PC-9 (cell line): ENCODE results near the gene VPS13D. TPM values are rescaled to one million over a fixed set of nuclear protein-coding genes. Genes with fewer than 3 reads are reported as not detected.

ENCODE experiments used
- BruUV-seq: library from RNA; stranded (reverse); fragments of 400-500 nt; replicated peaks from 2 replicates; lab custom pipeline; 2021; lab: Mats Ljungman, UMichigan
- CTCF ChIA-PET: fragments of 300-600 bp; sonication (Branson Sonifier 250); formaldehyde crosslinking; loops from one replicate; lab custom pipeline; 2022; ENCODE audit warnings: antibody characterized with exemption; lab: Charles Lee
- POLR2A ChIA-PET: fragments of 300-600 bp; sonication (Branson Sonifier 250); formaldehyde crosslinking; loops from one replicate; lab custom pipeline; 2022; ENCODE audit warnings: antibody characterized with exemption; ENCODE audit not compliant: unreplicated experiment; lab: Charles Lee
- DNase-seq, 2 experiments: peaks; one replicate each; pipeline versions ENCODE4 v3.0.0 to v3.0.0-alpha.2; 2015 to 2022; ENCODE audit warnings: mixed read lengths in 1 of 2
- H2AFZ ChIP-seq: fragments of 200-600 bp; sonication (generic); 2 replicates; pipeline ENCODE4 v1.8.1; 2017; ENCODE audit warnings: antibody characterized with exemption
- H3F3A ChIP-seq: fragments of 200-600 bp; sonication (generic); 2 replicates; pipeline ENCODE4 v1.8.1; 2017; ENCODE audit warnings: antibody characterized with exemption, mild to moderate bottlenecking, low read depth; ENCODE audit not compliant: insufficient read depth
- H3K27ac ChIP-seq: fragments of 200-600 bp; sonication (generic); 2 replicates; pipeline ENCODE4 v1.6.1; 2016; ENCODE audit warnings: mixed run types
- H3K27me3 ChIP-seq: fragments of 200-600 bp; sonication (generic); 2 replicates; pipeline ENCODE4 v1.6.1; 2016; ENCODE audit warnings: low read depth, mixed run types; ENCODE audit not compliant: insufficient read depth
- H3K36me3 ChIP-seq: fragments of 200-600 bp; sonication (generic); 2 replicates; pipeline ENCODE4 v1.6.1; 2016; ENCODE audit warnings: low read depth, mixed run types
- H3K4me1 ChIP-seq: fragments of 200-600 bp; sonication (generic); replicated peaks from 2 replicates; pipeline ENCODE4 v1.6.1; 2016; ENCODE audit warnings: mixed run types; ENCODE audit not compliant: insufficient read depth
- H3K4me2 ChIP-seq: fragments of 200-600 bp; sonication (generic); 2 replicates; pipeline ENCODE4 v1.6.1; 2017; ENCODE audit warnings: mixed run types
- H3K4me3 ChIP-seq: fragments of 200-600 bp; sonication (generic); 2 replicates; pipeline ENCODE4 v1.6.1; 2016; ENCODE audit warnings: mixed run types
- H3K79me2 ChIP-seq: fragments of 200-600 bp; sonication (generic); 2 replicates; pipeline ENCODE4 v1.6.1; 2017; ENCODE audit warnings: low read depth, mixed run types
- H3K9me2 ChIP-seq: fragments of 200-600 bp; sonication (generic); 2 replicates; pipeline ENCODE4 v1.8.1; 2017; ENCODE audit warnings: mild to moderate bottlenecking; ENCODE audit not compliant: insufficient read depth
- H3K9me3 ChIP-seq: fragments of 200-600 bp; sonication (generic); 2 replicates; pipeline ENCODE4 v1.8.1; 2016; ENCODE audit warnings: low read depth; ENCODE audit not compliant: insufficient read depth
- H4K20me1 ChIP-seq: fragments of 200-600 bp; sonication (generic); 2 replicates; pipeline ENCODE4 v1.8.1; 2017; ENCODE audit not compliant: insufficient read depth
- CTCF ChIP-seq: fragments of 200-600 bp; sonication (generic); conservative IDR thresholded peaks from 2 replicates; pipeline ENCODE4 v1.6.1; 2017; ENCODE audit warnings: mixed run types, antibody characterized with exemption, mild to moderate bottlenecking, moderate library complexity
- EZH2 ChIP-seq: fragments of 200-600 bp; sonication (generic); IDR thresholded peaks from 2 replicates; pipeline ENCODE4 v1.8.0; 2017; ENCODE audit warnings: antibody characterized with exemption, low read depth
- intact Hi-C: fragments of 100-400 bp; cut with micrococcal nuclease; formaldehyde crosslinking; loops from one replicate; pipeline ENCODE4 v1.10.0; 2022; ENCODE audit not compliant: unreplicated experiment
- total RNA-seq: library from RNA; stranded (reverse); gene quantifications from 2 replicates; pipeline ENCODE4 v1.2.3, GENCODE V29; 2021

The VPS13D gene
- total RNA-seq, 1 experiment from 2014 or later = 36.2 TPM

- intact Hi-C loops = no loop called here
- no peak overlapping the region for H3K4me3 ChIP-seq
- ChIA-PET CTCF (interaction anchor here (0.7 kb wide), 1 partner anchor 19 kb away, joined by 3 read pairs; no protein-coding TSS in a partner anchor), POLR2A (interaction anchor here (0.9 kb wide), 1 partner anchor 13 kb away, joined by 11 read pairs; no protein-coding TSS in a partner anchor)
- H3K36me3 ChIP-seq = no peaks in the 10 kb centered on the region
- H4K20me1 ChIP-seq = no peaks in the 10 kb centered on the region
- peaks cover 25% of the 10 kb centered on the region for H3K4me1 ChIP-seq
- H3K9me3 ChIP-seq = no peaks in the 10 kb centered on the region
- no peak overlapping the region for H3K27ac ChIP-seq
- DNase-seq = no peak
- H3K4me2 ChIP-seq = no peak overlapping the region
- TSS peak; percentile 34 for BruUV-seq
- no peaks in the 10 kb centered on the region for H3F3A ChIP-seq
- no peaks in the 10 kb centered on the region for H3K9me2 ChIP-seq
- H2AFZ ChIP-seq = no peak overlapping the region
- H3K79me2 ChIP-seq = no peaks in the 10 kb centered on the region
- TF ChIP-seq CTCF (no peak), EZH2 (no peak)
- H3K27me3 ChIP-seq = no peaks in the 10 kb centered on the region
These were observed 235.3 kb downstream of the VPS13D start for GRCh38 chr1:12465126-12465525.

DNA sequence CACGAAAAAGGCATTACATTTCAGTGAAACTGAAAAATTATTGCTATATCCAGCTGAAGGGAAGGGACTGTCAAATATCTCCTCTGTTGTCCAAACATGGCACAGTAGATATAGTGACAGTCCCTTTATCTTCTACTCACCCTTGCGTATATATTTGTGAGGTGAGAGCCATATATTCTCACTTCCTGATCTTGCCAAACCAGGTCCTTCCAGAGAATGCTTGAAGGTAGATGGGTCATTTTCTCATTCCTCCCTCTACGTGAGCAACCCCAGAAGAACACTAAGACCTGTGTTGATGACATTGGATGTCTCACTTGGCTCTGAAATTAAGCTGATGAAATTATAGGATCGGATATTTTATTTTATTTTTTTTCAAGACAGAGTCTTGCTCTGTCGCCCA, 237.0 kb downstream of the VPS13D start:
- Histone ChIP-seq H3K4me3 (no peak overlapping the region), H3K4me2 (no peak overlapping the region), H3K79me2 (no peaks in the 10 kb centered on the region), H3K4me1 (peaks cover 21% of the 10 kb centered on the region), H3K9me2 (no peaks in the 10 kb centered on the region), H2AFZ (no peak overlapping the region), H3F3A (no peaks in the 10 kb centered on the region), H3K36me3 (no peaks in the 10 kb centered on the region), H3K9me3 (no peaks in the 10 kb centered on the region), H3K27ac (no peak overlapping the region), H4K20me1 (no peaks in the 10 kb centered on the region), H3K27me3 (no peaks in the 10 kb centered on the region)
- no peak for TF ChIP-seq EZH2
- no peak for TF ChIP-seq CTCF
- intact Hi-C loops = no loop called here
- CTCF ChIA-PET = no interaction called here
- DNase-seq = no peak
- BruUV-seq = no TSS peak
- POLR2A ChIA-PET = interaction anchor here (0.6 kb wide), 1 partner anchor 44 kb away, joined by 13 read pairs; no protein-coding TSS in a partner anchor

- H3K79me2 ChIP-seq = no peaks in the 10 kb centered on the region
- H3K27me3 ChIP-seq = no peaks in the 10 kb centered on the region
- no TSS peak for BruUV-seq
- H3K9me2 ChIP-seq = no peaks in the 10 kb centered on the region
- no peak overlapping the region for H2AFZ ChIP-seq
- no peak for DNase-seq
- CTCF ChIA-PET = no interaction called here
- TF ChIP-seq CTCF (no peak), EZH2 (no peak)
- no peaks in the 10 kb centered on the region for H3K9me3 ChIP-seq
- peaks cover 12% of the 10 kb centered on the region for H3K4me1 ChIP-seq
- POLR2A ChIA-PET = no interaction called here
- no peak overlapping the region for H3K4me2 ChIP-seq
- H4K20me1 ChIP-seq = no peaks in the 10 kb centered on the region
- intact Hi-C loops = no loop called here
- no peaks in the 10 kb centered on the region for H3K36me3 ChIP-seq
- H3F3A ChIP-seq = no peaks in the 10 kb centered on the region
- H3K4me3 ChIP-seq = no peak overlapping the region
- H3K27ac ChIP-seq = no peak overlapping the region
These were observed 237.9 kb downstream of the VPS13D start for GRCh38 chr1:12467570-12468286.
